HG03565 (cell line): ENCODE measurements around the gene KRTAP9-9.
"Not testable (repeated sequence)": the region's sequence is repeated elsewhere in the genome, so short reads cannot be mapped to it uniquely, and the experiment has no call there.

Experiments
- ATAC-seq: cut with Tn5 transposase; IDR thresholded peaks from one replicate; pipeline ENCODE4 v1.9.1; 2021; ENCODE audit warnings: mild to moderate bottlenecking, moderate library complexity; ENCODE audit not compliant: unreplicated experiment

The KRTAP9-9 gene

GRCh38 chr17:41264599-41264998 is 9.4 kb downstream of the KRTAP9-9 start:
- ATAC-seq: no peak

GRCh38 chr17:41265078-41265477 is 9.9 kb downstream of the KRTAP9-9 start, which contains the start of gene KRTAP9-6:
KRTAP9-6 (plus strand) TSS chr17:41265378; CDS start chr17:41265378, 0 bp downstream.
- no peak for ATAC-seq

- ATAC-seq: no peak
These were observed 12.5 kb downstream of the KRTAP9-9 start for GRCh38 chr17:41267711-41268110.

GRCh38 chr17:41271323-41271722 is 16.1 kb downstream of the KRTAP9-9 start:
- ATAC-seq: not testable (repeated sequence)

GRCh38 chr17:41271858-41272257 is 16.7 kb downstream of the KRTAP9-9 start:
- ATAC-seq: no peak

- ATAC-seq: not testable (repeated sequence)
These were observed 20.5 kb downstream of the KRTAP9-9 start, which contains the start of gene KRTAP9-7 for GRCh38 chr17:41275648-41276190. KRTAP9-7 (plus strand) TSS chr17:41275698; CDS start chr17:41275698, 0 bp downstream.

GRCh38 chr17:41278176-41278955 is 23.2 kb downstream of the KRTAP9-9 start:
- ATAC-seq: no peak

GRCh38 chr17:41284043-41284442 is 28.9 kb downstream of the KRTAP9-9 start:
- ATAC-seq: no peak

- ATAC-seq: no peak
These were observed 29.4 kb downstream of the KRTAP9-9 start for GRCh38 chr17:41284546-41284945.

- no peak for ATAC-seq
These were observed 31.9 kb downstream of the KRTAP9-9 start for GRCh38 chr17:41287050-41287449.

- ATAC-seq: no peak
These were observed 38.8 kb downstream of the KRTAP9-9 start for GRCh38 chr17:41294016-41294415.

GRCh38 chr17:41296846-41297245 is 41.7 kb downstream of the KRTAP9-9 start:
- ATAC-seq: no peak

GRCh38 chr17:41298458-41299135 is 43.4 kb downstream of the KRTAP9-9 start:
- no peak for ATAC-seq

- no peak for ATAC-seq
These were observed 46.1 kb downstream of the KRTAP9-9 start for GRCh38 chr17:41301204-41301790.

GRCh38 chr17:41301916-41302901 is 47.0 kb downstream of the KRTAP9-9 start, which contains the start of gene KRTAP29-1:
KRTAP29-1 (minus strand) TSS chr17:41302851; CDS start chr17:41302851, 0 bp downstream.
- ATAC-seq: no peak

- no peak for ATAC-seq
These were observed 47.8 kb downstream of the KRTAP9-9 start for GRCh38 chr17:41302981-41303380.

- no peak for ATAC-seq
These were observed 48.9 kb downstream of the KRTAP9-9 start for GRCh38 chr17:41304091-41304490.
